ENCODE data around the gene PPP1R18.
"Not testable (repeated sequence)": the region's sequence is repeated elsewhere in the genome, so short reads cannot be mapped to it uniquely, and the experiment has no call there.

PPP1R18 gene

DNA sequence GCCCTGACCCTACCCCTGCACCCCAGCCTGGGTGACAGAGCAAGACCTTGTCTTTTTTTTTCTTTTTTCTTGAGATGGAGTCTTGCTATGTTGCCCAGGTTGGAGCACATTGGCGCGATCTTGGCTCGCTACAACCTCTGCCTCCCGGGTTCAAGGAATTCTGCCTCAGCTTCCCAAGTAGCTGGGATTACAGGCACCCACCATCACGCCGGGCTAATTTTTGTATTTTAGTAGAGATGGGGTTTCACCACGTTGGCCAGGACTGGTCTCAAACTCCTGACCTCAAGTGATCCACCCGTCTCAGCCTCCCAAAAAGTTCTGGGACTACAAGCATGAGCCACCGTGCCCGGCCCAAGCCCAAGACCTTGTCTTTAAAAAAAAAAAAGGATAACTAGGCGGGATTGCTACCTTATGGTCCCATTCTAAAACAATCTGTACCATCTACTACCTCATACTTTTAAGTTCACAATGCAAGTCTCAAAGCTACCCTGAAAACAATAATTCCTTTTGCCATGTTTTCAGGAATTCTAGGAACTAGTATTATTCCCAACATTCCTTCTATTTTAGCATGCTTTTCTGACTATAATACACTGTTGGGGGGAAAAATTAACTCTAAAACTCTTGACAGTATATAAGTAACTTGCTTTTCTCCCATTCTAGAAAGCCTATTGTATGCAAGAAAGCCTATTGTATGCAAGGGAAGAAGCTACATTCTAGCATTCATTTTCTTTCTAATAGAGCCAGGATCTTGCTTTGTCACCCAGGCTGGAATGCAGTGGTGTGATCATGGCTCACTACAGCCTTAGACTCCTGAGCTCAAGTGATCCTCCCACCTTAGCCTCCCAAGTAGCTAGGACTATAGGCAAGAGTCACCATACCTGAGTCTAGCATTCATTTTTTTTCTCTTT is 40.3 kb upstream of the PPP1R18 start:
- H3K4me3 ChIP-seq (ENCODE audit: low read depth, low read length), result no peak overlapping the region
- TF ChIP-seq, protein P1, sequence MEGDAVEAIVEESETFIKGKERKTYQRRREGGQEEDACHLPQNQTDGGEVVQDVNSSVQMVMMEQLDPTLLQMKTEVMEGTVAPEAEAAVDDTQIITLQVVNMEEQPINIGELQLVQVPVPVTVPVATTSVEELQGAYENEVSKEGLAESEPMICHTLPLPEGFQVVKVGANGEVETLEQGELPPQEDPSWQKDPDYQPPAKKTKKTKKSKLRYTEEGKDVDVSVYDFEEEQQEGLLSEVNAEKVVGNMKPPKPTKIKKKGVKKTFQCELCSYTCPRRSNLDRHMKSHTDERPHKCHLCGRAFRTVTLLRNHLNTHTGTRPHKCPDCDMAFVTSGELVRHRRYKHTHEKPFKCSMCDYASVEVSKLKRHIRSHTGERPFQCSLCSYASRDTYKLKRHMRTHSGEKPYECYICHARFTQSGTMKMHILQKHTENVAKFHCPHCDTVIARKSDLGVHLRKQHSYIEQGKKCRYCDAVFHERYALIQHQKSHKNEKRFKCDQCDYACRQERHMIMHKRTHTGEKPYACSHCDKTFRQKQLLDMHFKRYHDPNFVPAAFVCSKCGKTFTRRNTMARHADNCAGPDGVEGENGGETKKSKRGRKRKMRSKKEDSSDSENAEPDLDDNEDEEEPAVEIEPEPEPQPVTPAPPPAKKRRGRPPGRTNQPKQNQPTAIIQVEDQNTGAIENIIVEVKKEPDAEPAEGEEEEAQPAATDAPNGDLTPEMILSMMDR (IDR thresholded peaks at IDR 0.05; ENCODE audit: low read depth, low read length), result no peak

DNA sequence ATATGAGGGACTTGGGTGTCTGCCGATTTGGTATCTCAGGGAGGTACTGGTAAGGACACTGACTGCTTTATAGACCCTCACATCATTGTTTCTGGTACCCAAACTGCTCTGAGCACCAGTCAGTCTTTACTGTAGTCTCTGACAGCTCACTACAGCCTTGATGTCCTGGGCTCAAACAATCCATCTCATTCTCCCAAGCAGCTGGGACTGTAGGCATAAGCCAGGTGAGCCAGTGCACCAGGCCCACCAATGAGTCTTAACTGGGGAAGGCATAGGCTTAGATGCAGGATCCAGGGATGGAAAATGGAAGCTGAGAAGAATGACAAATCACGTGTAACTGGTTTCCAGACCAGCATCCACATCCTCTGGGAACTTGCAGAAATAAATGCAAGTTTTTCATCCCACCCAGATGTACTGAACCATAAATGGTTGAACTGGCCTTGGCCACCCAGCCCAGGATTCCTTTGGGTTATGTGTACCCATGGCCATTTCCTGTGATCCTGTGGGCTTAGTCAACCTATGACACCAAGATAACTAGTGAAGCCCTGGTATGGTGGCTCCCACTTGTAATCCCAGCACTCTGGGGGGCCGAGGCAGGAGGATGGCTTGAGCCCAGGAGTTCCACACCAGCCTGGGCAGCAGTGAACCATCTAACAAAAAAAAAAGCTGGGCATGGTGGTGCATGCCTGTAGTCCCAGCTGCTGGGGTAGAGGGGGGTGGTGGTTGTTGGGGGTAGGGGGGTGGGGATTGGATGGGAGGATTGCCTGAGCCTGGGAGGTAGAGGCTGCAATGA is 39.5 kb upstream of the PPP1R18 start:
- no peak overlapping the region for H3K4me3 ChIP-seq (ENCODE audit: low read depth, low read length)
- TF ChIP-seq, protein P1 (IDR thresholded peaks at IDR 0.05; ENCODE audit: low read depth, low read length), result no peak

DNA sequence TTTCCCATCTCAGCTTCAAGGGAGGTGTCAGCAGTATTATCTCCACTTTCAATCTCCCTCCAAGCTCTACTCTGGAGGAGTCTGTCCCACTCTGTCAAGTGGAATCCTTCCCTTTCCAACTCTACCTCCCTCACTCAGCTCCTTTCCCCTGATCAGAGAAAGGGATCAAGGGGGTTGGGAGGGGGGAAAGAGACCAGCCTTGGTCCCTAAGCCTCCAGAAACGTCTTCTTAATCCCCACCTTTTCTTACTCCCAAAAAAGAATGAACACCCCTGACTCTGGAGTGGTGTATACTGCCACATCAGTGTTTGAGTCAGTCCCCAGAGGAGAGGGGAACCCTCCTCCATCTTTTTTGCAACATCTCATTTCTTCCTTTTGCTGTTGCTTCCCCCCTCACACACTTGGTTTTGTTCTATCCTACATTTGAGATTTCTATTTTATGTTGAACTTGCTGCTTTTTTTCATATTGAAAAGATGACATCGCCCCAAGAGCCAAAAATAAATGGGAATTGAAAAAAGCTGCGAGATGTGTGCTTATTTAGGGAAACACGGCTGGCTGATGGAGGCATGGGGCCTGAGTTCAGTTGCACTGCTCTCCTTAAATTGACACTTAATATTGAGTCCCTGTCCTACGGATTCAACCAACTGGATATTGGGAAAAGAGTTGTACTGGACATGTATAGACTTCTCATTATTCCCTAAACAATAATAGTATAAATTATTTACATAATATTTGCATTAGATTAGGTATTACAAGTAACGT is 38.6 kb upstream of the PPP1R18 start:
- H3K4me3 ChIP-seq (ENCODE audit: low read depth, low read length), result no peak overlapping the region
- TF ChIP-seq, protein P1 (IDR thresholded peaks at IDR 0.05; ENCODE audit: low read depth, low read length), result no peak

DNA sequence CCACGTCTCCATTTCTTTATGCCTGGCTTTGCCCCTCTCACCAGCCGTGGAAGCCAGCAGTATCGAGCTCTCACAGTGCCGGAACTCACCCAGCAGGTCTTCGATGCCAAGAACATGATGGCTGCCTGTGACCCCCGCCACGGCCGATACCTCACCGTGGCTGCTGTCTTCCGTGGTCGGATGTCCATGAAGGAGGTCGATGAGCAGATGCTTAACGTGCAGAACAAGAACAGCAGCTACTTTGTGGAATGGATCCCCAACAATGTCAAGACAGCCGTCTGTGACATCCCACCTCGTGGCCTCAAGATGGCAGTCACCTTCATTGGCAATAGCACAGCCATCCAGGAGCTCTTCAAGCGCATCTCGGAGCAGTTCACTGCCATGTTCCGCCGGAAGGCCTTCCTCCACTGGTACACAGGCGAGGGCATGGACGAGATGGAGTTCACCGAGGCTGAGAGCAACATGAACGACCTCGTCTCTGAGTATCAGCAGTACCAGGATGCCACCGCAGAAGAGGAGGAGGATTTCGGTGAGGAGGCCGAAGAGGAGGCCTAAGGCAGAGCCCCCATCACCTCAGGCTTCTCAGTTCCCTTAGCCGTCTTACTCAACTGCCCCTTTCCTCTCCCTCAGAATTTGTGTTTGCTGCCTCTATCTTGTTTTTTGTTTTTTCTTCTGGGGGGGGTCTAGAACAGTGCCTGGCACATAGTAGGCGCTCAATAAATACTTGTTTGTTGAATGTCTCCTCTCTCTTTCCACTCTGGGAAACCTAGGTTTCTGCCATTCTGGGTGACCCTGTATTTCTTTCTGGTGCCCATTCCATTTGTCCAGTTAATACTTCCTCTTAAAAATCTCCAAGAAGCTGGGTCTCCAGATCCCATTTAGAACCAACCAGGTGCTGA is 37.6 kb upstream of the PPP1R18 start:
- not testable (repeated sequence) for H3K4me3 ChIP-seq (ENCODE audit: low read depth, low read length)

DNA sequence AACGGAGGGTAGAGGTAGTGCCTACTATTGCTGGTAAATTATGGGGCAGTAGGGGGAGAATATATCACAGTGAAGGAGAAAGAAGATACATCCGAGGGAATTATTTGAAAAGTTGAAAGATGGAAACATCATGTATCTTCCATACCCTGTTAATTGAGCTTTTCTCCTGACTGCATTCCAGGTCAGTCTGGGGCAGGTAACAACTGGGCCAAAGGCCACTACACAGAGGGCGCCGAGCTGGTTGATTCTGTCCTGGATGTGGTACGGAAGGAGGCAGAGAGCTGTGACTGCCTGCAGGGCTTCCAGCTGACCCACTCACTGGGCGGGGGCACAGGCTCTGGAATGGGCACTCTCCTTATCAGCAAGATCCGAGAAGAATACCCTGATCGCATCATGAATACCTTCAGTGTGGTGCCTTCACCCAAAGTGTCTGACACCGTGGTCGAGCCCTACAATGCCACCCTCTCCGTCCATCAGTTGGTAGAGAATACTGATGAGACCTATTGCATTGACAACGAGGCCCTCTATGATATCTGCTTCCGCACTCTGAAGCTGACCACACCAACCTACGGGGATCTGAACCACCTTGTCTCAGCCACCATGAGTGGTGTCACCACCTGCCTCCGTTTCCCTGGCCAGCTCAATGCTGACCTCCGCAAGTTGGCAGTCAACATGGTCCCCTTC is 36.9 kb upstream of the PPP1R18 start:
- peak overlapping the region; percentile 92 for H3K4me3 ChIP-seq (ENCODE audit: low read depth, low read length)

DNA sequence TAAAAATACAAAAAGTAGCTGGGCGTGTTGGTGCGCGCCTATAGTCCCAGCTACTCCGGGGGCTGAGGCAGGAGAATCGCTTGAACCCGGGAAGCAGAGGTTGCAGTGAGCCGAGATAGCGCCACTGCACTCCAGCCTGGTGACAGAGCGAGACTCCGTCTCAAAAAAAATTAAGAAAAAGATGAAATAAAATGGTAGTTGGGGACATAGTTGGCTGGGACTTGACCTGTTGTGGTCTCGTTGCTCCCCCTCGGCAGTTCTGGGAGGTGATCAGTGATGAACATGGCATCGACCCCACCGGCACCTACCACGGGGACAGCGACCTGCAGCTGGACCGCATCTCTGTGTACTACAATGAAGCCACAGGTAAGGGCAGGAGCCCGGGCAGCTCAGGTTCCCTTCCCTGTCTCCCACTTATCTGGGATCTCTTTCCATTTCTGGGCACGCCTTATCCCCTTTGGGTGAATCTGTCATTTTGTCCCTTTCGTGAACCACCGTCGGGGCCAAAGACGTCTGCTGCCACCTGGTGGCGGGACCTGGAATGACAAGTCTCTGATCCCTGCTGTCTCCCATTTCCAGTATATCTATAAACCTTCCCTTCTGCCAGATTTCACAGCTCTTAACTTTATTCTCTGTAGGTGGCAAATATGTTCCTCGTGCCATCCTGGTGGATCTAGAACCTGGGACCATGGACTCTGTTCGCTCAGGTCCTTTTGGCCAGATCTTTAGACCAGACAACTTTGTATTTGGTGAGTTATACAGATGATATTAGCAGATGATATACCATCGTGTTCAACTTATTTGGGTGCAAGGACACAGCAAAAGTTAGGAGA is 36.1 kb upstream of the PPP1R18 start:
- TF ChIP-seq, protein P1 (IDR thresholded peaks at IDR 0.05; ENCODE audit: low read depth, low read length), result peak; percentile 81
- H3K4me3 ChIP-seq (ENCODE audit: low read depth, low read length), result peak overlapping the region; percentile 92

DNA sequence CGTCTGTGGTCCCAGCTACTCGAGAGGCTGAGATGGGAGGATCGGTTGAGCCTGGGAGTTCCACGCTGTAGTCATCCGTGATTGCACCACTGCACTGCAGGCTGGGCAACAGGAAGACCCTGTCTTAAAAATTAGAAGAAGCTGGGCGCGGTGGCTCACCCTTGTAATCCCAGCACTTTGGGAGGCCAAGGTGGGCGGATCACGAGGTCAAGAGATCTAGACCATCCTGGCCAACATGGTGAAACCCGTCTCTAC is 35.5 kb upstream of the PPP1R18 start:
- peak overlapping the region; percentile 92 for H3K4me3 ChIP-seq (ENCODE audit: low read depth, low read length)

Data from WI38 (cell line).